Loucy (cell line): ENCODE results near the gene SLC9A8.

ENCODE experiments used
- H2AFZ ChIP-seq: fragments of 200-600 bp; sonication (generic); 2 replicates; pipeline ENCODE4 v1.6.0; 2016; ENCODE audit warnings: antibody characterized with exemption, mild to moderate bottlenecking, low read length, moderate library complexity
- H3F3A ChIP-seq: fragments of 200-600 bp; 2 replicates; pipeline ENCODE4 v1.6.0; 2016; ENCODE audit warnings: antibody characterized with exemption, low read depth, mild to moderate bottlenecking
- H3K27me3 ChIP-seq: fragments of 200-600 bp; sonication (generic); 2 replicates; pipeline ENCODE4 v1.6.1; 2014; ENCODE audit warnings: low read length, mild to moderate bottlenecking; ENCODE audit not compliant: insufficient read depth, poor library complexity, severe bottlenecking
- H3K36me3 ChIP-seq: fragments of 200-600 bp; sonication (generic); 2 replicates; pipeline ENCODE4 v1.6.1; 2016; ENCODE audit warnings: low read length; ENCODE audit not compliant: insufficient read depth
- H3K4me1 ChIP-seq: fragments of 200-600 bp; sonication (generic); 2 replicates; pipeline ENCODE4 v1.5.1; 2014; ENCODE audit warnings: low read length, mild to moderate bottlenecking; ENCODE audit not compliant: insufficient read depth, poor library complexity, severe bottlenecking
- H3K4me2 ChIP-seq: fragments of 200-600 bp; sonication (generic); 2 replicates; pipeline ENCODE4 v1.6.0; 2014; ENCODE audit warnings: antibody characterized with exemption, low read length, low read depth, mild to moderate bottlenecking; ENCODE audit not compliant: poor library complexity, severe bottlenecking
- H3K4me3 ChIP-seq: fragments of 200-600 bp; sonication (generic); 2 replicates; pipeline ENCODE4 v1.5.1; 2014; ENCODE audit warnings: low read length, mild to moderate bottlenecking, mixed read lengths; ENCODE audit not compliant: poor library complexity, severe bottlenecking
- H3K79me2 ChIP-seq: fragments of 200-600 bp; sonication (generic); 2 replicates; pipeline ENCODE4 v1.6.1; 2014; ENCODE audit warnings: low read length; ENCODE audit not compliant: insufficient read depth
- H3K9ac ChIP-seq: fragments of 200-600 bp; sonication (generic); 2 replicates; pipeline ENCODE4 v1.6.0; 2014; ENCODE audit warnings: mild to moderate bottlenecking, low read depth, low read length, moderate library complexity; ENCODE audit not compliant: poor library complexity, severe bottlenecking
- H3K9me2 ChIP-seq: fragments of 200-600 bp; sonication (generic); replicated peaks from 2 replicates; pipeline ENCODE4 v1.6.1; 2016; ENCODE audit warnings: low read depth, low read length, mixed read lengths
- H3K9me3 ChIP-seq: fragments of 200-600 bp; sonication (generic); 2 replicates; pipeline ENCODE4 v1.6.1; 2014; ENCODE audit warnings: mild to moderate bottlenecking, antibody characterized with exemption, low read length, low read depth; ENCODE audit not compliant: insufficient read depth
- H4K20me1 ChIP-seq: fragments of 200-600 bp; sonication (generic); 2 replicates; pipeline ENCODE4 v1.6.0; 2014; ENCODE audit warnings: antibody characterized with exemption, low read length, mild to moderate bottlenecking; ENCODE audit not compliant: insufficient read depth, poor library complexity, severe bottlenecking
- EZH2phosphoT487 ChIP-seq: fragments of 200-600 bp; IDR thresholded peaks from 2 replicates; pipeline ENCODE4 v1.6.1; 2018; ENCODE audit warnings: antibody characterized with exemption, mild to moderate bottlenecking, moderate library complexity, borderline replicate concordance
- TF ChIP-seq, protein P1 (sequence below): fragments of 200-600 bp; sonication (generic); conservative IDR thresholded peaks from 2 replicates; pipeline ENCODE4 v1.5.1; 2014; ENCODE audit warnings: mild to moderate bottlenecking, antibody characterized with exemption, low read length

Gene SLC9A8

DNA sequence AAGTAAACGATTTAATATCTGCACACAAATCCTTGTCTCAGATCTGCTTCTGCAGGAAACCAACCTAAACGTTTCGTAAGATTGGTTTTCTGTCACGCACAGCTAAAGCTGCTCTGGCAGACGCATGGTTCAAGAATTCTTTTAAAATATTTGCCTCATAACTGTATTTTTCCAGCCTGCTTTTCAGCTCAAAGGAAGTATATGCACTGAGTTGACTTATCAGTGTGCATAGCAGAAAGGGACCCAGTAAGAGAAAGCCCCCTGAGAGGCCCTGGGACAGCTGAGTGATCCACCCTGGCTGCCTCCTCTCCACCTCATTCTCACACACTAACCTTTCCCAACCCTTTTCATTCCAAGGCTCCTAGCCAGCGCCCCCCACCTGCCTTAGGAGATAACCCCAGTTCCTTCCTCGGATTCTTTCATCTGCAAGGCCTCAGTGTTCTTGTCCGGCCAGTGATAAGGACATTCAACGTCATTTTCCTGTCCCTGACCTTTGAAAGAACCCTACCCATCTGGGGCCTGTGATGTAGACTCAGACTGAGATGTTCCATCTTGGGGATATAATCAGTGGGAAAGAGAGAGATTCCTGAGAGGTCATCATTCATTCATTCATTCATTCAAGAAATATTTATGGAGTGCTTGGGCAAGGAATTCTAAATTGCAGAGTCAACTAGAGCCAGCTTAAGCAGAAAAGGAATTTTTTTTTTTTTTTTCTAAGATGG is 22.4 kb upstream of the SLC9A8 start:
- no peaks in the 10 kb centered on the region for H3F3A ChIP-seq
- peaks cover 3% of the 10 kb centered on the region for H3K4me1 ChIP-seq
- TF ChIP-seq, protein P1, sequence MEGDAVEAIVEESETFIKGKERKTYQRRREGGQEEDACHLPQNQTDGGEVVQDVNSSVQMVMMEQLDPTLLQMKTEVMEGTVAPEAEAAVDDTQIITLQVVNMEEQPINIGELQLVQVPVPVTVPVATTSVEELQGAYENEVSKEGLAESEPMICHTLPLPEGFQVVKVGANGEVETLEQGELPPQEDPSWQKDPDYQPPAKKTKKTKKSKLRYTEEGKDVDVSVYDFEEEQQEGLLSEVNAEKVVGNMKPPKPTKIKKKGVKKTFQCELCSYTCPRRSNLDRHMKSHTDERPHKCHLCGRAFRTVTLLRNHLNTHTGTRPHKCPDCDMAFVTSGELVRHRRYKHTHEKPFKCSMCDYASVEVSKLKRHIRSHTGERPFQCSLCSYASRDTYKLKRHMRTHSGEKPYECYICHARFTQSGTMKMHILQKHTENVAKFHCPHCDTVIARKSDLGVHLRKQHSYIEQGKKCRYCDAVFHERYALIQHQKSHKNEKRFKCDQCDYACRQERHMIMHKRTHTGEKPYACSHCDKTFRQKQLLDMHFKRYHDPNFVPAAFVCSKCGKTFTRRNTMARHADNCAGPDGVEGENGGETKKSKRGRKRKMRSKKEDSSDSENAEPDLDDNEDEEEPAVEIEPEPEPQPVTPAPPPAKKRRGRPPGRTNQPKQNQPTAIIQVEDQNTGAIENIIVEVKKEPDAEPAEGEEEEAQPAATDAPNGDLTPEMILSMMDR: no peak
- TF ChIP-seq EZH2phosphoT487: no peak

DNA sequence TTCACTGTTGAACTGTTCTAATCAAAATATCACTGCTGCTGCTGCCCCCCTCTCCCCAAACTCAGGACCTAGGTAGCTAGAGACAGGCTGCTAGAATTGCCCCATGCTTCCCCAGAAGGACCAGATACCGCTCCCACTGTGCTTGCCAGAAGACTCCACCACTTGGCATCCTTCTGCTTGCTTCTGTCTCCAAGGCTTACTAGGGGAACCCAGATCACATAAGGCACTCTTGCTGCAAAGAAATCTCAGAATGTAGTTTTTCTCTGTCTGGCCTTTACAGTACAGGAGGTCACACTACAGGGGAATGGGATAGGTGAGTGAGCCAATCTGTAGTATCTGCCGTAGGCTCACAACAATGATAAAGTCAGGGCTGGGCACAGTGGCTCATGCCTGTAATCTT is 21.5 kb upstream of the SLC9A8 start:
- no peak for TF ChIP-seq EZH2phosphoT487
- TF ChIP-seq, protein P1: no peak
- Histone ChIP-seq H3K79me2 (no peaks in the 10 kb centered on the region), H3K4me1 (peaks cover 3% of the 10 kb centered on the region), H2AFZ (no peak overlapping the region), H3K9me3 (no peaks in the 10 kb centered on the region), H3K27me3 (no peaks in the 10 kb centered on the region), H3F3A (no peaks in the 10 kb centered on the region), H3K4me3 (no peak overlapping the region), H4K20me1 (no peaks in the 10 kb centered on the region), H3K9ac (no peak overlapping the region), H3K9me2 (no peaks in the 10 kb centered on the region), H3K4me2 (no peak overlapping the region), H3K36me3 (no peaks in the 10 kb centered on the region)

More for the DNA sequence above, 22.4 kb upstream of the SLC9A8 start:
- Histone ChIP-seq H2AFZ (no peak overlapping the region), H3K9ac (no peak overlapping the region), H3K79me2 (no peaks in the 10 kb centered on the region), H3K4me3 (no peak overlapping the region), H4K20me1 (no peaks in the 10 kb centered on the region), H3K9me2 (no peaks in the 10 kb centered on the region), H3K36me3 (no peaks in the 10 kb centered on the region), H3K4me2 (no peak overlapping the region), H3K27me3 (no peaks in the 10 kb centered on the region), H3K9me3 (no peaks in the 10 kb centered on the region)

DNA sequence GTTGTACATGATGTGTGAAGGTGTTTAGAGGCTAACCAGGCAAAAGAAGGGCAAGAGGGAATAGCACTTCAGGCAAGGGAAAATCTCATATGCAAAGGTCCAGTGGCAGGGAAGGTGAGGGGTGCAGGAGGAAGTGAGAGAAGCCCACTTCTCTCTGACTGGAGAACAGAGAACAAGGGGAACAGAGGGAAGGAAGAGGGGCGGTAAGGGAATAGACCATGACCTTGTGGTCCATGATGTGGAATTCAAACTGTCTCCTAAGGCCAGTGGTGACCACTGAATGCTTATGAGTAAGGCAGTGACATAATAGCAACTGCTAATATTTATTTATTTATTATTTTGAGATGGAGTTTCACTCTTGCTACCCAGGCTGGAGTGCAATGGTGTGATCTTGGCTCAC is 20.6 kb upstream of the SLC9A8 start:
- H3K4me3 ChIP-seq: no peak overlapping the region
- H2AFZ ChIP-seq: no peak overlapping the region
- peaks cover 3% of the 10 kb centered on the region for H3K4me1 ChIP-seq
- no peaks in the 10 kb centered on the region for H3K36me3 ChIP-seq
- H4K20me1 ChIP-seq: no peaks in the 10 kb centered on the region
- no peak overlapping the region for H3K4me2 ChIP-seq
- H3F3A ChIP-seq: no peaks in the 10 kb centered on the region
- no peaks in the 10 kb centered on the region for H3K79me2 ChIP-seq
- TF ChIP-seq, protein P1: no peak
- TF ChIP-seq EZH2phosphoT487: no peak
- H3K9me3 ChIP-seq: no peaks in the 10 kb centered on the region
- H3K27me3 ChIP-seq: no peaks in the 10 kb centered on the region
- no peaks in the 10 kb centered on the region for H3K9me2 ChIP-seq
- H3K9ac ChIP-seq: no peak overlapping the region
